HG03520 (cell line): ENCODE data around the gene ISG20.
A peak's percentile ranks its signal among the peaks of the same experiment; 100 is the strongest.
"Not testable (repeated sequence)": the region's sequence is repeated elsewhere in the genome, so short reads cannot be mapped to it uniquely, and the experiment has no call there.

Source experiments
- ATAC-seq: cut with Tn5 transposase; IDR thresholded peaks from one replicate; pipeline ENCODE4 v1.9.1; 2021; ENCODE audit warnings: mild to moderate bottlenecking, moderate library complexity; ENCODE audit not compliant: unreplicated experiment

The ISG20 gene

GRCh38 chr15:88618686-88619085 lies 20.1 kb upstream of the ISG20 start:
- ATAC-seq, result no peak

GRCh38 chr15:88619796-88620195 lies 19.0 kb upstream of the ISG20 start:
- ATAC-seq, result no peak

DNA sequence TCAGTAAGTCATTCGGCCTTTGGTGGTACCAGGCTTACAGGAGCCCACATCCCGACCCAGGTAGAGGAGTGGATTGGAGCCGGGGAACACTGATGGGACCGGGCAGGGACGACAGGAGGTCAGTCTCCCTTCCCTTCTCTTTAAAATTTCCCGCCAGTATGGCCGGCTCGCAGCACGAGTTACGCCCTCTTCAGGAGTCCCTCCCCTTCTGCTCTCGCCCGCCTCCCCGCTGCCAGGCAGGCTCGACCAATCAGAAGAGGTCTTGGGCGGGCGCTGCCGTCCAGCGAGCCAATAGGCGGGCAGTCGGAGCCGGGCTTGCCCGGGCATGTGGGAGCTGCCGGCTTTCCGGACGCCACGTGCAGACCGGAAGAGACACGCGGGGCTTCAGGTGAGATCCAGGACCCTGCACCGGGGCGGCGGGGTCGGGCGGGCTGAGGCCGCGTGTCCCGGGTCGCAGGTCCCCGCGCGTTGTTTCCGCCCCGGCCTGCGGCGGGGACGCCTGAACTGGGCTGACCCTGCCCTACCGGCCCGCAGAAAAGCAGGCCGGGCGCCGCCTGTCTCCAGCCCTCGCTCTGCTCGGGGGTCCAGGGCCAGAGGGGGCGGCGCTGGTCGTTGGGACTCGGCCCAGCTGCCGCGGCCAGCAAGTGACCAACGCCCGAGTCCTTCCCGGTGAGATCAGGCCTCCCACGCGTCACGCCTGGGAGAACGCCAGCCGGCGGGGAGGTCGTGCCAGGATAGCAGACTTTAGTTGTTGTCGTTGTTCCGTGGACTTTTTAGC lies 17.6 kb upstream of the ISG20 start, which contains the start of gene AEN:
AEN (plus strand) TSS at position 346 of the 778 bp plus-strand sequence. CDS start 4,870 bp downstream, outside the sequence.
- peak; percentile 95 for ATAC-seq

GRCh38 chr15:88621789-88622604 lies 16.8 kb upstream of the ISG20 start:
- peak; percentile 26 for ATAC-seq

DNA sequence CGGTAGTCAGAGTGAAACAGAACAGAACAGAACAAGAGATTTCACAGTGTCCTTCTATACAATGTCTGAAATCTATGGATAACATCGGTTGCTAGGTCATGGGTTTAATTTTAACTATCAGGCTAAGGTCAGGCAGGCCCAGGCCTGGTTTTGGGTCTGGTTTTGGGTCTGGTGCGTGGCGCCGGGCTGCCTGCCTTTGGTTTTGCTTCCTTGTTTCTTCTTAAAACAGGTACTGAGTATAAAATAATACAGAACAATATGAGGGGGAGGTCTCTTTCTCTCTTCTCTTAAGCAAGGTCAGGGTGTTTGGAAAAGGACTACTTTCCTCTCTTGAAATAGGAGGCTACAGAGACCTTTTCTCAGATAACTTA lies 16.2 kb upstream of the ISG20 start:
- ATAC-seq, result no peak

GRCh38 chr15:88623061-88623460 lies 15.8 kb upstream of the ISG20 start:
- ATAC-seq, result no peak

DNA sequence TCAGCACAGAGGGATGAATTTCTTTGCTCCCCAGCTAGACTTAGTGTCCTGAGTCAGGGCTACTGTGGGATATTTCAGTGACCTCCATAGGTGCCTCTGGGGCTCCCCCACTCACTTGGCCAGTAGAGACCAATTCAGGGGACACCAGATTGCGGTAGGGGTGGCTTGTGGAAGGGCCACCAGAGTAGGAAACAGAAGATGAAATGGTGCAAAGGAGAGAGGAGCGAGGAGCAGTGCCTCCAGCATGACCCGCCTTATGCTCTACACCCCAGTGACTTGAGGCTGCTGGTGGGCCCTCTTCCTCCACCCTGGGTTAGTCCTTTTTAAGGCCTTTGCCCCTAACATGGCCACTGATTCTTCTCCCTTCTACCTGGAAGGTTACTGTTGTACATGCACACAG lies 15.2 kb upstream of the ISG20 start:
- ATAC-seq, result no peak

- peak; percentile 30 for ATAC-seq
Measured at GRCh38 chr15:88624156-88624970, 14.5 kb upstream of the ISG20 start.

DNA sequence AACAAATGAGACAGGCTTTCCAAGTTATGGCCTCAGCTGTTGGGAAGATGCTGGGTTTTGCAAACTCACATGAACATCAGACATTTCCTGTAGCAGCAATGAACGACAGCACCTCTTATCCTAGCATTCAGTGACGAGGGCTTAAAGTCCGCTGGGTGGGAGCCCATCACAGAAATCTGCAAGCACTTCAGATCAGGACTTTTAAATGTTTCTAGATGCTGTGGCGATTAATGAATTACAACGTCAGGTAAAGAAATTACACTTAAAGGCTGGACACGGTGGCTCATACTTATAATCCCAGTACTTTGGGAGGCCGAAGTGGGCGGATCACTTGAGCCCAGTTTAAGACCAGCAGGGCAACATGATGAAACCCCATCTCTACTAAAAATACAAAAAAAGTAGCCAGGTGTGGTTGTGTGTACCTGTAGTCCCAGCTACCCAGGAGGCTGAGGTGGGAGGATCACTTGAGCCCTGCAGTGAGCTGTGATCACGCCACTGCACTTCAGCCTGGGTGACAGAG lies 13.8 kb upstream of the ISG20 start:
- ATAC-seq, result no peak

GRCh38 chr15:88625943-88626741 lies 12.7 kb upstream of the ISG20 start:
- no peak for ATAC-seq

DNA sequence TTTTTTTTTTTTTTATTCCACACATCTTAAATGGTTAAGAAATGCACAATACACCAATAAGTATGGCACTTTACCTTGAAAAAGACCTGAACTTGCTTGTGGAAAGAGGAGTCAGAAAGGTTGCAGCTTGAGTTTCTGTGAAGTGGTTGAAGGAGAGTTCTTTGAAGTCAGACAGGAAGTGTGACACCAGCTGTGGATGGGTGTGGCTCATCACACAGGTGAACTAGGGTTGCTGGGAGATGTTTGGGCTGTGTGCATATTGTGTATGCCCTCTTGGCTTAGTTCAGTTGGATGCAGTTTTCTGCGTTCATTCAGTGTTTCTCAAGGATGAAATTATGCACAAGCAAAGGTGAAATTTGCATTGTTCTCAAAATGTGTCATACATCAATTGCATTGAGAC lies 11.4 kb upstream of the ISG20 start:
- ATAC-seq, result no peak

GRCh38 chr15:88628018-88628654 lies 10.7 kb upstream of the ISG20 start:
- no peak for ATAC-seq

DNA sequence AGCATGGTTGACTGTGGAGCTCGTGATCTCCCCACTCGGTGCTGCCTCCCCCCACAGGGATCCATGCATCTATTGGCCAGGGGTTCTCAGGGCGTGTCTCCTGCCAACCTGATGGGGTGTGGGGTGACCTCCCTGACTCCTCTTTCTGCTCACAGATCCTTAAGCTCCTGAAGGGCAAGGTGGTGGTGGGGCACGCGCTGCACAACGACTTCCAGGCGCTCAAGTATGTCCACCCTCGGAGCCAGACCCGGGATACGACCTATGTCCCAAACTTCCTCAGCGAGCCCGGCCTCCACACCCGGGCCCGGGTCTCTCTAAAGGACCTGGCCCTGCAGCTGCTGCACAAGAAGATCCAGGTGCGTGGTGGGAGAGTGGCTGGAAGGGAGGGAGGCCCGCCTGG lies 9.7 kb upstream of the ISG20 start:
- no peak for ATAC-seq

DNA sequence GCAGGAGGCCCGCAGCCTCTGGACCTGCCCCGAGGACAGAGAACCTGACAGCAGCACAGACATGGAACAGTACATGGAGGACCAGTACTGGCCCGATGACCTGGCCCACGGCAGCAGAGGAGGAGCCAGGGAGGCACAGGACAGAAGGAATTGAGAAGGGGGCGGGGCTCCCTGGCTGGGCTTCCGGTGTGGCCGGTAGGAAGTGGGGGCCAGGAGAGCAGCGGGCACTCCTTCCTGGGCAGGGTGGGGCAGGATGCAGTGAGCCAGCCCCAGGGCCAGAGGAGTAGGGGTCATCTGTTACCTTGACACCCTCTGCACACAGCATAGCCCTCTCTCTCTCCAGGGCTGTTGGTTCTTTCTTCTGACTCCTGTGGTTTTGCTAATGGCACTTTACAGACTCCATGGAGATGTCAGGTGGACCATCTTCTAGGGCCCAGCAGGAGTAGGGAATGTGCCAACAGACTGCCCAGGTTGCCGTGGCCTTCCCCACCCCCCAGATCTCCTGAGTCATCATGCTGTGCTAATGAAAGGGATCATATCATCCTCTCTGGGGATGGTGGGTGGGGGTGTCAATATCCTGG lies 8.6 kb upstream of the ISG20 start:
- no peak for ATAC-seq

GRCh38 chr15:88630798-88631463 lies 7.9 kb upstream of the ISG20 start:
- no peak for ATAC-seq

GRCh38 chr15:88631464-88632028 lies 7.3 kb upstream of the ISG20 start:
- ATAC-seq, result no peak

DNA sequence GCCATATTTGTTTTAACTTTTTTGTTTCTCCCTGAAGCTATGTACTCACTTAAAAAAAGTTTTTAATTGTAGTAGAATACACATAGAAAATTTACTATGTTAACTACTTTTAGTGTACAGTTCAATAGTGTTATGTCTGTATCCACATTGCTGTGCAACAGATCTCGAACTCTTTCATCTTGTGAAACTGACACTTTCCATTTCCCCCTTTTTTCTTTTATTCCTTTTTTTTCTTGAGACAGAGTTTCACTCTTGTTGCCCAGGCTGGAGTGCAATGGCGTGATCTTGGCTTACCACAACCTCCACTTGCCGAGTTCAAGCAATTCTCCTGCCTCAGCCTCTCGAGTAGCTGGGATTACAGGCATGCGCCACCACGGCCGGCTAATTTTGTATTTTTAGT lies 6.0 kb upstream of the ISG20 start:
- ATAC-seq, result not testable (repeated sequence)

DNA sequence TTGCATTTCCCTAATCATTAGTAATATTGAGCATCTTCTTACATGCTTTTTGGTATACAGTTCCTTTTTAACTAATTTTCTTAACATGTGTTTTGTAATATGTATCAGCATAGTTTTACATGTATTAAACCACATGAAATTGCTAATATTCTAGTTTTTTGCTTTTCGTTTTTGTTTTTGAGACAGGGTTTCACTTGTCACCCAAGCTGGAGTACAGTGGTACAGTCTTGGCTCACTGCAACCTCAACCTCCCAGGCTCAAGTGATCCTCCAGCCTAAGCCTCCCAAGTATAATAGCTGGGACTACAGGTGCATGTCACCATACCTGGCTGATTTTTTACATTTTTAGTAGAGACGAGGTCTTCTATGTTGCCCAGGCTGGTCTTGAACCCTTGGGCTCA lies 4.4 kb upstream of the ISG20 start:
- ATAC-seq, result no peak

DNA sequence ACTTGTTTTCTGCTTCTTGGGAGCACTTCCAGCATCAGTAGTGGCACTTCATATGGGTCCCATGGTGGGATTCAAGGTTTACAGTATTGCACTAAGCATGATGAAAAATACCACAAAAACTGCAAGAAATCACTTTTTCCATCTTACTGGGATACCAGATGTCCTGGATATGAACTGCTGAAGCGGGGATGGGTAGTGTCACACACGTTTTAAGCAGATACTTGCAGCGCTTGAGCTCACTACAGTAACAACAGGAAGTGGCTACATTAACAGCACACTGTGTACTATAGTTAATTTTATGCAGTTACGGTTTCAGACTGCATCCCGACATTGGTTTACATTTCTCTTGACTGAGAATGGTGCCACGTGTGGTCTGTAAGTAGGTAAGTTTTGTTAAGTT lies 3.5 kb upstream of the ISG20 start:
- ATAC-seq, result peak; percentile 27
